ENCODE data around the gene DRAXIN. TPM values are rescaled to one million over a fixed set of nuclear protein-coding genes. Genes with fewer than 3 reads are reported as not detected.

The DRAXIN gene
- total RNA-seq, 2 donors from 2014 or later = not detected

- intact Hi-C loops (cut with DNase I) = no loop called here
- H3K9me3 ChIP-seq = no peaks in the 10 kb centered on the region
- no peak for TF ChIP-seq POLR2A (IDR thresholded peaks at IDR 0.05)
- no peak for TF ChIP-seq CTCF (IDR thresholded peaks at IDR 0.05)
- H3K4me3 ChIP-seq = no peak overlapping the region
- no peak for DNase-seq
- H3K27me3 ChIP-seq = no peaks in the 10 kb centered on the region
- H3K4me1 ChIP-seq = peaks cover 6% of the 10 kb centered on the region
- no peak overlapping the region for H3K27ac ChIP-seq
- 63 to 70% methylated on average over 4 to 5 of the region's 5 CpGs for WGBS, 2 donors
- no peak for ATAC-seq
- H3K36me3 ChIP-seq (replicated peaks in 1 of 2; ENCODE audit: insufficient read depth in 1 of 2, low read depth in 2 of 2) = no peaks in the 10 kb centered on the region
These were observed 80.9 kb downstream of the DRAXIN start for GRCh38 chr1:11772458-11772857.

GRCh38 chr1:11774753-11775152 is 83.2 kb downstream of the DRAXIN start:
- WGBS, 2 donors = 85 to 91% methylated on average over 6 to 9 of the region's 9 CpGs
- no peak for ATAC-seq

More at GRCh38 chr1:11774753-11775152, 83.2 kb downstream of the DRAXIN start:
- Histone ChIP-seq H3K4me1 (no peaks in the 10 kb centered on the region), H3K27ac (no peak overlapping the region), H3K36me3 (replicated peaks in 1 of 2; ENCODE audit: insufficient read depth in 1 of 2, low read depth in 2 of 2) (no peaks in the 10 kb centered on the region), H3K27me3 (no peaks in the 10 kb centered on the region), H3K9me3 (no peaks in the 10 kb centered on the region), H3K4me3 (no peak overlapping the region)
- no peak for DNase-seq
- no peak for TF ChIP-seq CTCF (IDR thresholded peaks at IDR 0.05)
- TF ChIP-seq POLR2A (IDR thresholded peaks at IDR 0.05) = no peak
- intact Hi-C loops (cut with DNase I) = no loop called here

Other genes starting within 250 kb of the DRAXIN start
- under 1 TPM in 1 of 2 donors, not detected in 1; 0.33 TPM for gene DISP3, start 212.6 kb upstream of the DRAXIN start, total RNA-seq
- gene FBXO2, start 37.3 kb upstream of the DRAXIN start, total RNA-seq = 10 to 100 TPM; 57.4 to 87.4 TPM
- 10 to 100 TPM; 12.9 to 30.6 TPM for gene FBXO44, start 36.8 kb upstream of the DRAXIN start, total RNA-seq
- gene FBXO6, start 27.5 kb upstream of the DRAXIN start, total RNA-seq = 1 to 10 TPM; 6.3 to 7.5 TPM
- 10 to 100 TPM in 1 of 2 donors, 1 to 10 TPM in 1; 6.9 to 31.6 TPM for gene MAD2L2, start 10.6 kb upstream of the DRAXIN start, total RNA-seq
- gene AGTRAP, start 44.4 kb downstream of the DRAXIN start, total RNA-seq = 10 to 100 TPM; 16.8 to 24.6 TPM
- gene C1orf167, start 70.5 kb downstream of the DRAXIN start, total RNA-seq = not detected
- gene MTHFR, start 114.3 kb downstream of the DRAXIN start, total RNA-seq = 10 to 100 TPM; 26.4 to 30.1 TPM
- gene CLCN6, start 114.5 kb downstream of the DRAXIN start, total RNA-seq = 10 to 100 TPM in 1 of 2 donors, 1 to 10 TPM in 1; 7.0 to 23.7 TPM
- 10 to 100 TPM in 1 of 2 donors, not detected in 1; 25.4 TPM for gene NPPA, start 156.1 kb downstream of the DRAXIN start, total RNA-seq
- gene NPPB, start 167.2 kb downstream of the DRAXIN start, total RNA-seq = not detected
- gene KIAA2013, start 234.7 kb downstream of the DRAXIN start, total RNA-seq = 10 to 100 TPM; 67.7 to 87.0 TPM
- 10 to 100 TPM; 30.9 to 39.6 TPM for gene PLOD1, start 243.0 kb downstream of the DRAXIN start, total RNA-seq

Measured in body of pancreas (tissue), 4 donors.